HUES64 (cell line): ENCODE data around the gene ADARB2.

Experiments used
- H3K27ac ChIP-seq: 2 replicates; pipeline ENCODE4 v1.7.0; 2013; ENCODE audit warnings: low read depth, low read length, inconsistent platforms
- H3K27me3 ChIP-seq: 2 replicates; pipeline ENCODE4 v1.6.1; 2013; ENCODE audit warnings: mild to moderate bottlenecking, low read length; ENCODE audit not compliant: insufficient read depth
- H3K36me3 ChIP-seq: 2 replicates; pipeline ENCODE4 v1.6.1; 2013; ENCODE audit warnings: mild to moderate bottlenecking, low read length; ENCODE audit not compliant: insufficient read depth
- H3K4me1 ChIP-seq: 2 replicates; pipeline ENCODE4 v1.6.1; 2013; ENCODE audit warnings: mild to moderate bottlenecking, low read length, moderate library complexity; ENCODE audit not compliant: insufficient read depth
- H3K4me3 ChIP-seq: 2 replicates; pipeline ENCODE4 v1.5.1; 2013; ENCODE audit warnings: mild to moderate bottlenecking, low read length, moderate library complexity
- H3K9ac ChIP-seq: 2 replicates; pipeline ENCODE4 v1.6.1; 2013; ENCODE audit warnings: mild to moderate bottlenecking, low read depth, low read length
- H3K9me3 ChIP-seq: 2 replicates; pipeline ENCODE4 v1.6.1; 2013; ENCODE audit warnings: low read depth, low read length; ENCODE audit not compliant: insufficient read depth
- whole genome bisulfite sequencing: fragments of 150-250, 120-280 bp; methylation state at CpG from one replicate; pipeline ENCODE4 v1.1.7; 2013; ENCODE audit warnings: missing lambda C conversion rate; 5-methylcytosine and 5-hydroxymethylcytosine counted together

Gene ADARB2

DNA sequence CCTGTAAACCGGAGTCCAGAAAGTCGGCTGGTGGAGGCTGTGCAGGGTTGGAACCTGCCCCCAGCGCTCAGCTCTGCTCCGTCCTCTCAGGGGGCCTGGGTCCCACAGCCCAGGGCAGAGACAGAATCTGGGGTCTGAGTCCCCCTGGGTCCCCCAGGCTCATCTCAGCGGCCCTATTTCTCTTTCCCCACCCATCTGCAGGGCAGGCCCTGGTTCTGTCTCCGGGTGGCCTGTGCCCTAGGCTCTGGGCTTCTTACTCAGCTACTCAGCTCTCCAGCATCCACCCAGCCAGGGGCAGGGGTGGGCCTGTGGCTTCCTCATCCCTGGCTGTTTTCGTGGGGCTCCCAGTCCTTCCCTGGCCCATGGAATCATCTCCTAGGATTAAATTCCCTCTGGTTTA, 183.4 kb downstream of the ADARB2 start:
- H3K9me3 ChIP-seq: no peaks in the 10 kb centered on the region

DNA sequence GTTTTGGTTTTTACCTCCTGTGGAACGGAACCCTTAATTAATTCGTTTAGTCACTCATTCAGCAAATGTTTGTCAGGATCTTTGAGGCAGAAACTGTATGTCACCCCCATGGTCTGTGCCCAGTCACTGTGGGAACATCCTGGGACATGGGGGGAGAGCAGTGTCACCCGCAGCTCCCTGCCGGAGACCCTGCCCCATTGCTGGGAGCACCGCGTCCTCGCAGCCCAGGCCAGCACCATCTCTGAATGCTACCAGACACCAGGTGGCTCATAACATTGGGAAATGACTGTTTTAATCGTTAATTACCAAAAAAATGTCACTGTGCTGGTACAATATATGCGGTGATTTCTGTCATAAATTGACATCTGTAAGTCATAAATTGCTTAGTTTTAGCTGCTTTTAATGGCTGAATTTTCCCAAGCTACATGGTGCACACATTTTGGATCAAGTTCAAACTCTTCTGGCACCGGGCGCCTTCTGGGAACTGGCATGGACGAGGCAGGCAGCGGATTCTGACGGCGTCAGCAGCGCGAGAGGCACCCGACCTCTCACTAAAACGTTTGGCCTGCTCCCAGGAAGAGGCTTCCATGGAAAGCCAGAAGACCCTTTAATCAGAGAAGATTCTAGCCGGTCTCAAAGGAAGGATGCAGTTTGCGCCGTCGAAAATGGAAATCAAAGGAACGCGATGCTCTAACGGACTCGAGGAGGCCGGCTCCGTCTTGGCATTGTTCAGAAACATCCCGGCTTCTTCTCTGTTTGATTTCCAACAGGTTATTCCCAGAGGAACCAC, 184.2 kb downstream of the ADARB2 start:
- Histone ChIP-seq H3K4me1 (no peaks in the 10 kb centered on the region), H3K36me3 (no peaks in the 10 kb centered on the region), H3K27ac (no peak overlapping the region), H3K9me3 (peaks cover 6% of the 10 kb centered on the region; the same call in 1 of the 2 replicates), H3K4me3 (no peak overlapping the region), H3K27me3 (no peaks in the 10 kb centered on the region), H3K9ac (no peak overlapping the region)
- WGBS: 89% methylated on average over 30 of the region's 30 CpGs

More for the DNA sequence above, 183.4 kb downstream of the ADARB2 start:
- no peaks in the 10 kb centered on the region for H3K27me3 ChIP-seq
- 91% methylated on average over 7 of the region's 7 CpGs for WGBS
- no peaks in the 10 kb centered on the region for H3K4me1 ChIP-seq
- no peak overlapping the region for H3K9ac ChIP-seq
- H3K36me3 ChIP-seq: no peaks in the 10 kb centered on the region
- H3K4me3 ChIP-seq: no peak overlapping the region
- no peak overlapping the region for H3K27ac ChIP-seq

DNA sequence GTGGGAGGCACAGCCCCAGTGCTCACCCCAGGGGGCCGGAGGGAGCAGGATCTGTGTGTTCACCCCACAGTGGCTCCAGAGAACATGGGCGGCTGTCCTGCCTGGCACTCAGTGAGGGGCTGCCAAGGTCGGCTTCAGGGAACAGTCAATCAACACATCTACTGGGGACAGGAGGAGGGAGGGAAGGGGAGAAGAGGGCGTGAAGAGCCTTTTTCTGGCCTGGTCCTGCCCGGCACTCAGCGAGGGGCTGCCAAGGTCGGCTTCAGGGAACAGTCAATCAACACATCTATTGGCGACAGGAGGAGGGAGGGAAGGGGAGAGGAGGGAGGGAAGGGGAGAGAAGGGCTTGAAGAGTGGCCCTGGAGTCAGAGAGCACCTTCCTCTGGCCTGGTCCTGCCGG, 184.9 kb downstream of the ADARB2 start:
- Histone ChIP-seq H3K27ac (no peak overlapping the region), H3K4me1 (no peaks in the 10 kb centered on the region), H3K9me3 (peaks cover 8% of the 10 kb centered on the region; the same call in 1 of the 2 replicates), H3K36me3 (no peaks in the 10 kb centered on the region), H3K4me3 (no peak overlapping the region), H3K27me3 (no peaks in the 10 kb centered on the region), H3K9ac (no peak overlapping the region)
- 58% methylated on average over 9 of the region's 9 CpGs for WGBS

DNA sequence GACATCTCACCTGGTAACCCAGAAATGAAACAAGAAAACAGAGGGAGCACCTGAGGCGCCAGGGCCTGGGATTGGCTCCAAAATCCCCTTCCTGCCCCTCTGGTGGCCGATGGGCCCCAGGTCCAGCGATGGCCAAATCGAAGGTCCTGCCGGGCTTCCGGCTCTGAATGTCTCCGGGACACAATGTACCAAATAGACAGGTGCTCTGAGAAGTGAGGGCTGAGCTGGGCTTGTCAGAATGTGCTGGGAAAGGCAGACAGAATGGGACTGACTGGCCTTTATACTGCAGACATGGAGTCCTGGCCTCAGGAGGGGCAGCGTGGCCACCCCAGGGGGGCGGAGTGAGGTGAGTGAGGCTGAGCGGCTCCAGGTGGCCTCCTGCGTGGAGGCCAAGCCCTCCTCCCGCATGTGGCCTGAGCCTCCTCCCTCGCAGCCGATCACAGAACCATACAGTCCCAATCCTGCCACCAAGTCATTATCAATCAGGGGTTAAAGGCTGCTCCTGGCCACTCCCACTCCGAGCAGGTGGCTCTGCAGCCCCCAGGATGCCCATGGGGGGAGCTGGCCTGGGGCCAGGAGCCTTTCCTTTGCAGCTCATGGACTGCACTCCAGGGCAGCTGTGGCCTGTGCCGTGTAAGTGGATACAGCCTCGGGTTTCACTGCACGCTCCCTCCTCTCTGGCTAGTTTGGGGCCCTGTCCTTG, 185.5 kb downstream of the ADARB2 start:
- Histone ChIP-seq H3K9me3 (peaks cover 8% of the 10 kb centered on the region; the same call in 1 of the 2 replicates), H3K4me3 (no peak overlapping the region), H3K27me3 (no peaks in the 10 kb centered on the region), H3K9ac (no peak overlapping the region), H3K27ac (no peak overlapping the region), H3K4me1 (no peaks in the 10 kb centered on the region), H3K36me3 (no peaks in the 10 kb centered on the region)
- WGBS: 94% methylated on average over 18 of the region's 18 CpGs

DNA sequence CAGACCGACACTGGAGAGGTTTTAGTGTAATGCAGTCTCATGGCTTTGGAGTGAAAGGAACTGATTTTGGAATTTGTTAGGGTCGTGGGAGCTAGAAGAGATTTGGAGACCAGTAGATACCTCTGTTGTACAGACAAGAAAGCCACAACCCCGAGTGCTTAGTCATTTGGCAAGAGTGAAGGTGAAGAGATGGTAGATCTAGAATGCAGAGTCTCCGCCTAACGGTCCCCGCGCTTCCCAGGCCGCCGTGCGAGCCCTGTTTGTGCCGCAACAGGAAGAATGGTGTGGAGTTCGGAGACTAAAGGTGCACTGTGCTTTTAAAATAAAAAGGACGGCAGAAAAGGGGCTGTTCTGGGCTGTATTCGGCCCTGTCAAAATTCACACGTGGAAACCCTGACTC, 186.7 kb downstream of the ADARB2 start:
- Histone ChIP-seq H3K4me1 (no peaks in the 10 kb centered on the region), H3K9me3 (peaks cover 8% of the 10 kb centered on the region; the same call in 1 of the 2 replicates)
- WGBS: 95% methylated on average over 15 of the region's 15 CpGs

DNA sequence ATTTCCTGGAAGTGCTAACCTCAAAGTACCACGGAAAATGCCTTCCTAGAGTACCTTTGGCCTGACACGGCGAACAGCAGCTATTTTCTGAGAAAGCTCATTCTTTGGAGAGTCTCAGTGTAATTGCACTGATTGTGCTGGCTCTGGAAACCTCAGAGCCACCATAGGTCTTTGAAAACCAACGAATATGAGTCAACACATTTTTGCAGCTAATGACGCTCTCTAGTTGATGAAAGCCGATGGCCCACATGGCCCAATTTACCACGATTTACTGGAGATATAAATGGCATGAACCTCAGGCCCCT, 187.1 kb downstream of the ADARB2 start:
- no peaks in the 10 kb centered on the region for H3K4me1 ChIP-seq
- H3K36me3 ChIP-seq: no peaks in the 10 kb centered on the region
- H3K27me3 ChIP-seq: no peaks in the 10 kb centered on the region
- peaks cover 8% of the 10 kb centered on the region; the same call in 1 of the 2 replicates for H3K9me3 ChIP-seq
- H3K27ac ChIP-seq: no peak overlapping the region
- H3K9ac ChIP-seq: no peak overlapping the region
- H3K4me3 ChIP-seq: no peak overlapping the region
- 92% methylated on average over 7 of the region's 7 CpGs for whole genome bisulfite sequencing

More for the DNA sequence above, 186.7 kb downstream of the ADARB2 start:
- no peak overlapping the region for H3K4me3 ChIP-seq
- no peak overlapping the region for H3K9ac ChIP-seq
- H3K36me3 ChIP-seq: no peaks in the 10 kb centered on the region
- no peak overlapping the region for H3K27ac ChIP-seq
- H3K27me3 ChIP-seq: no peaks in the 10 kb centered on the region

DNA sequence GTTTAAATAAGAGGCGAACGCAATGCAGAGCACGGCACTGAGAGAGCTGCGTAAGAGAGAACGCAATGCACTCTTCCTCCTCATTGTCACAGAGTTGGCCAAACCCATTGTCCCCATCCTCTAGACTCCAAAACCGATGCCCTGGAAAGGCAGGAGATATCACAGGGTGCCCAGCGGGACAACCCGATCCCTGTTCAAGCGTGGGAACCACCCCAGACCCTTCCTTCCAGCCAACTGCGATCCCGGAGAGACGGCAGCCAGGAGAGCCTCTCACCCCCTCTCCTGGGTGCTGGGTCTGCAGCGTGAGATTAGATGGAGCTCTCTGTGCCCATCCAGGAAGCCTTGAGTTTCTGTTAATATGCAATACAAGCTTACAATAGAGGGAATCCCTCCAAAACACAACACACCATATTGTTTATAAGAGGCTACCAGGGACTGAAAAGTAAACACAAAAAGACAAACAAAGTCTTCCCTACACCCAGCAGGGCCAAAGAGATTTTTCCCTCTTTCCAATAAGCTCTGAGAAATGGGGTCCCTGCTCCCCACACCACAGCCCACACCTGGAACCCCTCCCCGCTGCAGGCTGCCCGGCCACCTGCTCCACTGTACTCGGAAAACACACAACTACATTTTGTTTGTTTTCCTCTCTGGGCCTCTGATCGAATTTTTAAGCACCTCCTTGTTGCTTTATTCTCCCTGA, 187.6 kb downstream of the ADARB2 start:
- Histone ChIP-seq H3K27me3 (no peaks in the 10 kb centered on the region), H3K4me3 (no peak overlapping the region), H3K4me1 (no peaks in the 10 kb centered on the region), H3K36me3 (no peaks in the 10 kb centered on the region), H3K9me3 (peaks cover 8% of the 10 kb centered on the region; the same call in 1 of the 2 replicates), H3K9ac (no peak overlapping the region), H3K27ac (no peak overlapping the region)
- WGBS: 76% methylated on average over 17 of the region's 17 CpGs

DNA sequence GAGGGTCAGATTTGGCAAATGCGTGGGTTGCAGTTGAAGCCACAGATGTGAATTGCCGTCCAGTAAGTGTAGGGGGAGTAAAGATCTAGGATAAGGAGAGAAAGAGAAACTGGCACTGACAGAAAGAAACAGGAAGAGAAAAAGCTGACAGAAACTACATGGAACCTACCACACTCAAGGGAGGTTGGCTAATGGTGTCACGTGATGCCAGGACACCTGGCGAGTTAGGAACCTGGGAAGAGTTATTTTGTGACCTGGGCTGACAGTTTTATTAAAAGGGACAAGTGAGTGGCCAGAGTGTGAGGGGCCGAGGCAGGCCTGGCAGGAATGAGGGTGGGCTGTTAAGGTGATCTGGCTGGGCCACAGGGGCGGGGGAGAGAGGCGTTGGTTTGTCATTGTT, 188.7 kb downstream of the ADARB2 start:
- H3K4me1 ChIP-seq: no peaks in the 10 kb centered on the region
- 94% methylated on average over 7 of the region's 7 CpGs for WGBS

DNA sequence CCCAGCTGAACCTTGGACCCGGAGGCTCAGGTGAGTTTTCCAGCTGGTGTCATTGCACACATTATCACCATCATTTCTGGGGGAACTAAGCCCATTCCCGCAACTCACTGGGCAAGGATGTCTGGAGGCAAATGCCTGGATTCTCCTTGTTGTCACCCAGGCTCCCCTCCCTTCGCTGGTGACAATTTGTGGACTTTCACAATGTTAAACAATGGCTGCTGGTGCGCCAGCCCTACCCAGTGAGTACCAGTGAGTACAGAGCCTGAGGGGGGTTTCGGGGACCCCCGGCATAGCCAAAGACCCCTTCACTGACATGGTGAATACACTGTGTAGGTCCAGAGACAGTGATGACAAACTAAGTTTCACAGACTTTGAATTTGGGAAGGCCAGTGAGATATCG, 189.2 kb downstream of the ADARB2 start:
- Histone ChIP-seq H3K4me1 (no peaks in the 10 kb centered on the region), H3K27ac (no peak overlapping the region), H3K27me3 (no peaks in the 10 kb centered on the region), H3K4me3 (no peak overlapping the region), H3K36me3 (no peaks in the 10 kb centered on the region), H3K9me3 (peaks cover 8% of the 10 kb centered on the region; the same call in 1 of the 2 replicates), H3K9ac (no peak overlapping the region)
- 96% methylated on average over 7 of the region's 7 CpGs for WGBS

More for the DNA sequence above, 188.7 kb downstream of the ADARB2 start:
- no peaks in the 10 kb centered on the region for H3K36me3 ChIP-seq
- peaks cover 8% of the 10 kb centered on the region; the same call in 1 of the 2 replicates for H3K9me3 ChIP-seq
- no peak overlapping the region for H3K9ac ChIP-seq
- no peak overlapping the region for H3K27ac ChIP-seq
- no peaks in the 10 kb centered on the region for H3K27me3 ChIP-seq
- H3K4me3 ChIP-seq: no peak overlapping the region

DNA sequence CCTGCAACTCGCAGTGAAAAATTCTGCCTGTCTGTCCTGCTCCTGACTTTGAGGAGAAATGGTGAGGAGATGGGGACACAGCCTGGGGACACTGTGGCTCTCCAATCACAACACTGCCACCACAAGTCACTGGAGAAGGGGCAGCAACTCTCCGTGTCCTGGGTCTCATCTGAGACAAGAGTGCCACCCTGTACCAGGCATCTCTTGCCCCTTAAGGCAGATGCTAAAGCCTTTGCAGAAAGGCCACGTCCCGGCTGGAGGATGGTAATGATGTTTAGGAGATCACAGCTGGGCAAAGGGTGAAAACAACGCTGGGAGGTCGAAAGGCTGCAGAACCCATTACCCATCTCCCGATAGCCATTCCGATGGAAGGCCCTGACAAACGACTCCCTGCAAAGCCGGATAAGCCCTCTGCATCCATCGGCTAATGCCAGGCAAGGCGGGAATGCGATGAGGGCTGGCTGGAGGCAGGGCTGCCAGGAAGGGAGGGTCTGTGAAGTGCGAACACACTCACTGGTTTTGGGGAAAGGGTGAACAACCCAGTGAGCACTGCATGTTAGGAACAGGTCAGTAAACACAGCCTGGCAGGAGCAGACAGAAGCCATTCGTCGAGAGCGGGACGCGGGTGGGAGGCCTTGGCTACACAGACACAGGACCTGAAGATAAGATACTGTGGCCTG, 190.8 kb downstream of the ADARB2 start:
- Histone ChIP-seq H3K9me3 (peaks cover 8% of the 10 kb centered on the region; the same call in 1 of the 2 replicates), H3K9ac (no peak overlapping the region), H3K27me3 (no peaks in the 10 kb centered on the region), H3K27ac (no peak overlapping the region), H3K4me1 (no peaks in the 10 kb centered on the region), H3K36me3 (no peaks in the 10 kb centered on the region), H3K4me3 (no peak overlapping the region)
- 81% methylated on average over 19 of the region's 19 CpGs for WGBS
